Stimulated activated naive B cell treated with anti-CD40 and anti-IgM and Interleukin-4, amounts not matched to agents 10 μg/mL and 1 μg/mL and 100 μg/mL, for 72 hours (primary cell): ENCODE results near the gene HIC1.

Experiments
- ATAC-seq, 2 donors: fragments of 150-1000 bp; cut with Tn5 transposase; replicated peaks; 2 replicates each; pipeline ENCODE4 v1.10.0; 2021; ENCODE audit warnings: moderate library complexity in 1 of 2
- DNase-seq: peaks from one replicate; pipeline ENCODE4 v3.0.0; 2021
- H3K27ac Mint-ChIP-seq: one replicate; pipeline ENCODE4 v1.8.0; 2022; ENCODE audit warnings: mild to moderate bottlenecking, mixed read lengths
- H3K27me3 Mint-ChIP-seq, 2 donors: one replicate each; pipeline ENCODE4 v1.8.0; 2022; ENCODE audit warnings: mixed read lengths in 2 of 2
- H3K36me3 Mint-ChIP-seq, 2 donors: one replicate each; pipeline ENCODE4 v1.8.0; 2022; ENCODE audit warnings: mixed read lengths in 2 of 2, mild to moderate bottlenecking in 1 of 2
- H3K4me1 Mint-ChIP-seq, 2 donors: one replicate each; pipeline ENCODE4 v1.8.0; 2022; ENCODE audit warnings: mixed read lengths in 2 of 2, mild to moderate bottlenecking in 1 of 2
- H3K4me3 Mint-ChIP-seq, 2 donors: one replicate each; pipeline ENCODE4 v1.8.0; 2022; ENCODE audit warnings: mild to moderate bottlenecking in 2 of 2, mixed read lengths in 2 of 2, moderate library complexity in 1 of 2
- H3K9me3 Mint-ChIP-seq, 2 donors: one replicate each; pipeline ENCODE4 v1.8.0; 2022; ENCODE audit warnings: mixed read lengths in 2 of 2, mild to moderate bottlenecking in 1 of 2

HIC1 gene

DNA sequence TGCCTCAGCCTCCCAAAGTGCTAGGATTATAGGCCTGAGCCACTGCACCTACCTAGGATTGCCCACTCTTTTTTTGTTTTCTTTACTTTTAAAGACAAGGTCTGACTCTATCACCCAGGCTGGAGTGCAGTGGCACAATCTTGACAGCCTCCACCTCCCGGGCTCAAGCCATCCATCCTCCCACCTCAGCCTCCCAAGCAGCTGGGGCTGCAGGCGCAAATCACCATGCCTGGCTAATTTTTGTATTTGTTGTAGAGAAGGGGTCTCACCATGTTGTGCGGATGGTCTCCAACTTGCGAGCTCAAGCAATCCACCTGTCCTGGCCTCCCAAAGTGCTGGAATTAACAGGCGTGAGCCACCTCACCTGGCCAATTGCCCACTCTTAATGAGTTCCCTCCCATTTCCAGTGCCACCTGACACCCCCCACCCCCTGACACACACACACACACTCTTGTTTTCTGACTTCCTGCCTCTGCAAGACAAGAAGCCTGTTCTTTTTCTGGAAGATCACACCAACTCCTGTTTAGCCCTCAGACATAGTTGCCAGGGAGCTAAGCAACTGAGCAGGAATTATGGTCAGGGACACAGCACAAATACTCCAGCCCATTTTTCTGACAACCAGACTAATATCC, 10.5 kb upstream of the HIC1 start:
- Mint-ChIP-seq H3K4me3 (peak overlapping the region in 1 of 2 donors; percentile 13), H3K9me3 (no peaks in the 10 kb centered on the region), H3K4me1 (peaks cover 22 to 38% of the 10 kb centered on the region in 2 donors), H3K27ac (peak overlapping the region; percentile 56), H3K36me3 (peaks cover 28 to 38% of the 10 kb centered on the region in 2 donors), H3K27me3 (peaks cover 6 to 8% of the 10 kb centered on the region in 2 donors)
- DNase-seq (no peak), ATAC-seq (no peak)

DNA sequence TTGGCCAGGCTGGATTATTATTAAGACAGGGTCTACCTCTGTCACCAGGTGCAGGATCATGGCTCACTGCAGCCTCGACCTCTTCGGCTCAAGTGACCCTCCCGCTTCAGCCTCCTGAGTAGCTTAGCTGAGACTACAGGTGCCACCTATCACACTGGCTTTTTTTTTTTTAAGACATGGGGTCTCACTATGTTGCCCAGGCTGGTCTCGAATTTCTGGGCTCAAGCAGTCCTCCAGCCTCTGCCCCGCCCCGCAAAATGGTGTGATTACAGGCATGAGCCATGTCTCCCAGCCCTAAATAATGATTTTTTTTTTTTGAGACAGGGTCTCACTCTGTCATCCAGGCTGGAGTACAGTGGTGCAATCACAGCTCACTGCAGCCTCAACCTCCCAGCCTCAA, 7.3 kb upstream of the HIC1 start:
- Mint-ChIP-seq H3K27me3 (peaks cover 19 to 25% of the 10 kb centered on the region in 2 donors), H3K4me1 (peaks cover 26 to 40% of the 10 kb centered on the region in 2 donors), H3K36me3 (peaks cover 19 to 21% of the 10 kb centered on the region in 2 donors), H3K9me3 (no peaks in the 10 kb centered on the region), H3K4me3 (no peak overlapping the region), H3K27ac (no peak overlapping the region)
- ATAC-seq (no peak), DNase-seq (no peak)

DNA sequence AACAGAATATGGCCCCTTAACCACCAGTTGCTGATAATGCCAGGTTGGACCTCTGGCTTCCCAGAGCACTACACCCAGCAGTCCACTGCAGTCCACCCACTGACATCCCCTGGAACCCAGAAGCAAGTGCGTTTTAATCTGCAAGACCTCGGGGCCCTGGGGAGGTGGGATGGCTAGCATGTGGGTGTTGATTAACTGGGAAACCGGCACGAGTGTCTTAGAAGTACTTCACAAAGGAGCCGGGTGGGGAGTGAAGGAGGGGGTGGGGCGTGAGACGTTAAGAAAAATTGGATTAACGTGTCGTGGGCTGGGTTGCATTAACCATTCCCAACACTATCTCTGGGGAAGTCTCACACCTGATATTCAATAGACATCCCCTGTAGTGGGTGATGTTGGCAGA, 6.1 kb upstream of the HIC1 start:
- Mint-ChIP-seq H3K27me3 (peaks cover 24 to 25% of the 10 kb centered on the region in 2 donors), H3K36me3 (peaks cover 11 to 14% of the 10 kb centered on the region in 2 donors), H3K9me3 (no peaks in the 10 kb centered on the region), H3K27ac (no peak overlapping the region), H3K4me3 (peak overlapping the region in 1 of 2 donors; percentile 77), H3K4me1 (peaks cover 23 to 37% of the 10 kb centered on the region in 2 donors)
- DNase-seq (no peak), ATAC-seq (no peak)

DNA sequence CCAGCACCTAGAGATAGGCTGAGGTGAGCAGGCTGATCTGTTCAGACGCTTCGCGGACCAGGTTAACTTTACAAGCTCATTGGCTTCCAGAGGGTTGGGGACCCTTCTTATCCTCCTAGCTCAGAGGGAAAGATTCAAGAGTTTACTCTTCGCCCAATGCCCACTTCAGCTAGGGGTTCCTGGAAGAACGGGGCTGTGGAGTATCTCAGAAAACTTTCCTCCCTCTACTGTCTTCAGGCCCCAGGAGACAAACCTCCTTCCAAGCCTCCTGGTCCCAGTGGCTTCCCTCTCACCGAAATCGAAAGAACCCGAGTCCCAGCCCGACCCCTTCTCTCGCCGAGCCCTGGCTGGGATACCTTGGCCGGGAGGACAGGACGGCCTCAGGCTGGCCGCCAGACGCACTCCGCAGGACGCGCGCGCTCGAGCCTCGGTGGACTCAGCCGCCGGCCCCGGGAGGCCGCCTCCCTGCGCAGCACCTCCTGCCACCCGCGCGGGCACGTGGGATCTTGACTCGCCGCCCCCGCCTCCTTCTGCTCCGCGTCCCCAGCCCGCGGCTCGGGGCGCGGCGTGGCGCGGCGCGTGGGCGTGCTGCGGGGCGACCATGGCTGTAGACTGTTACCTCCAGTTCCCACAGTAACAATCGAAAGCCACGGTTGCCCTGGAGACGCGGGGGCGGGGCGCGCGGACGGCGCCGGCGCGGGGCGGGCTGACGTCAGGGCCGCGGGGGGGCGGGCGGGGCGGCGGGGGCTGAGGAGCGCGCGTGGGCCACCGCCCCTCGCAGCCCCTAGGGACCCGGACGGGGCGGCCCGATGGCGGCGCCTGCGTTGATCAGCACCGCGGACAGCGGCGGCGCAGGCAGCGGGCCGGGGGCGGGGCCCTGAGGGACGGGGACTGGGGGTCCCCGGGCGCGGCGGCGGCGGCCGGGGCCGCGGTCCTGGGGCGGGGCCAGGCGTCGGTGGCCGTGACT, 5.3 kb upstream of the HIC1 start:
- peaks cover 5 to 8% of the 10 kb centered on the region in 2 donors for H3K36me3 Mint-ChIP-seq
- H3K27ac Mint-ChIP-seq = peak overlapping the region; percentile 51
- no peaks in the 10 kb centered on the region for H3K9me3 Mint-ChIP-seq
- peaks cover 24 to 25% of the 10 kb centered on the region in 2 donors for H3K27me3 Mint-ChIP-seq
- ATAC-seq = peak; percentile 73 to 76
- peak; percentile 84 for DNase-seq
- H3K4me3 Mint-ChIP-seq = peak overlapping the region; percentile 77 to 82
- H3K4me1 Mint-ChIP-seq = peaks cover 26 to 44% of the 10 kb centered on the region in 2 donors

DNA sequence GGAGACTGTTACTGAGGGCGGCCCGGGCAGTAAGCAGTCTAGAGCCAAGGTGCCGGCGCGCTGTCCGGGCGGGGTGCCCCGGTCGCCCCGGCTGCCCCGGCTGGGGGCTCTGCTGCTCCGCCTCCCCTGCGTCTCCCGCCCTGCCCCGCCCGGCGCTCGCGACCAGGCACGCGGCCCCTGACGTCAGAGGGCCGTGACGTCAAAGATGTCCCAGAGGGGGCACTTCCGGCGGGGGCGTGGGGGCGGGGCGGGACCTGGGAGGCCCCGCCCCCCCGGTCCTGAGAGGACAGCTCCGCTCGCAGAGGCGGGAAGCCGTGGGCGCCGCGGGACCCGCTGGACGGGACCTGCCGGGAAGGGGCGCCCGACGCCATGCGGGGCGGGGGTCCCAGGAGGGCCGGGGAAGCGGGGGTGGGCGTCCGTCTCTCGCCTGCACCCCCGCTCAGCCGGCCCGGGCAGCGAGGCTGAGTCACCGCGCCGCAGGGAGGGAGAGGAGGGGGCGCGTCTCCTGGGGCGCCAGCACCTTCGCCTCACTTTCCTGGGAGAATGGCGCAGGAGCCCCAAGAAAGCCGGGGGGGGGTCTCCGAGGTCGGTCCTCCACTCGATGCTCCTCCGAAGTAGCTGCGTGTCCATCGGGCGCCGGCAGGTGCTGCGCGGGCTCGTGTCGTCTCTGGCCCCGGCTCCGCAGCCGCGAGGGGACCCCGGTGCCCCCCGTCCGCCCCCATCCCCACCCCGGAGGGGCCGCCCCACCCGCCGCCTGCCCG, 4.4 kb upstream of the HIC1 start:
- Mint-ChIP-seq H3K4me1 (peaks cover 27 to 47% of the 10 kb centered on the region in 2 donors), H3K36me3 (peaks cover 0 to 5% of the 10 kb centered on the region in 2 donors), H3K4me3 (peak overlapping the region in 1 of 2 donors; percentile 57), H3K27me3 (peaks cover 24 to 25% of the 10 kb centered on the region in 2 donors), H3K9me3 (no peaks in the 10 kb centered on the region), H3K27ac (no peak overlapping the region)
- peak; percentile 38 for DNase-seq
- ATAC-seq = peak; percentile 9 to 10

DNA sequence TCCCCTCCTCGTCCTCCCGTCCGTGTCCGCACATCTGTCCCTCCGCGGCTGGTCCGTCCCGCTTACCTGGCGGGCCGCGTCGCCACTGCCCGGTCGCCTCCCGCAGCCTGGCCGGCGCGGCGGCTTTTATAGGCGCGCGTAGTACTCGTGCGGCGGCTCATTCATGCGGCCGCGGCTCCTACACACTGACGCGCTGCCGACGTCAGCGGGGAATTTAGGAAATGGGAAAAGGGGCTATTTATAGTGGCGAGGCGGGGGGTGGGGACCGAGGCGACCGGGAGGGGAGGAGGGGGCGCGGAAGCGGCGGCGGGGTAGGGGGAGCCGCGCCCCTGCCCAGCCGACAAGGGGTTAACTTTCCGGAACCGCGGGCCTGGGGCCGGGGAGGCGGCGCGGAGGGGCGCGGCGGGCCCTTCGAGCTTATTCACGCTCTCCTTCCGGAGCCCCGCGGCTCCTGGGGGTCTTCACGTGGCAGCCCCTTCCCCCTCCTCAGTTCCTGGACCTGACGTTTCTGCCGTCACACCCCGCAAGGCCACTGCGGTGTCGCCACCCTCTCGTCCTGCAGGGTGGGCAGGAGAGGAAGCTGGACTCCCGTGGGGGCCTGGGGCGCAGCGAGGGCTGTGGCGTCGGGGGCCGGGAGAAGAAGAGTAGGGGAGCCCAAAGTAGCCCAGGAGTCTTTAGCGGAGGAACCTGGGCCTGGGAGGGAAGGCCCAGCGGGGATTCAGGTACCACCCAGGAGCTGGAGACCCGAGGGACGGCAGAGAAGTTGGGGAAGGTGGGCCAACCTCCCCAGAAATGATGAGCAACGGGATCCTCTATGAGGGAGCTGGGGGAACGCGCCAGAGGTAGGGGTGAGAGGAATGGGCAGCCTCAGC, 3.6 kb upstream of the HIC1 start:
- ATAC-seq = no peak
- Mint-ChIP-seq H3K27ac (peak overlapping the region; percentile 72), H3K9me3 (no peaks in the 10 kb centered on the region), H3K27me3 (peaks cover 24 to 25% of the 10 kb centered on the region in 2 donors), H3K4me3 (peak overlapping the region; percentile 57 to 72), H3K4me1 (peaks cover 27 to 50% of the 10 kb centered on the region in 2 donors), H3K36me3 (peaks cover 0 to 5% of the 10 kb centered on the region in 2 donors)
- no peak for DNase-seq

DNA sequence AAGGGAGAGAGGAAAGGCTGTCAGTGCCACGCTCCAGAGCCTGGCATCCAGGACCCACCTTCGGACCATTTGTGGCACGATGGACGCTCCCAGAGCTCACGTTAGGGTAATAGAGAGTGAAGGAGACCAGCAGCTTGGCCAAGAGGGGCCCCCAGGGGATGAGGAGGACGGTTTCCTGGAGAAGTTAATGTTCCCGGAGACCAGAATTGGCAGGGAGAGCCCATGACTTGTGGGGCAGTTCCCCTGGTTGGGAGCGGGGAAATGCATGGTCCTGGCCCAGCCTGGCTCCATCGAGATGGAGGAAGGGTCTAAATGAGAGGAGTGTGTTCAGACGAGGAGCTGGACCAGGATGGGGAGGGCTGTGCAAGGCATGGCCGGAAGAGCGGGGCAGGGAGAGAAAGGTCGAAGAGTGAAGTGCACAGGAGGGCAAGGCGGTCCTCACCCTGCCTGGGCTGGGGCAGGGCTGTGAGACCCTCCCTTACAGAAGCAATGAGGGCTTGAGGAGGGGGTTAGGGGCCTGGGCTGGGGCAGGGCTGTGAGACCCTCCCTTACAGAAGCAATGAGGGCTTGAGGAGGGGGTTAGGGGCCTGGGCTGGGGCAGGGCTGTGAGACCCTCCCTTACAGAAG, 2.9 kb upstream of the HIC1 start:
- Mint-ChIP-seq H3K27ac (peak overlapping the region; percentile 44), H3K9me3 (no peaks in the 10 kb centered on the region), H3K27me3 (peaks cover 24 to 25% of the 10 kb centered on the region in 2 donors), H3K4me1 (peaks cover 27 to 54% of the 10 kb centered on the region in 2 donors), H3K4me3 (peak overlapping the region in 1 of 2 donors; percentile 3), H3K36me3 (peaks cover 3 to 5% of the 10 kb centered on the region in 2 donors)
- DNase-seq (no peak), ATAC-seq (no peak)

DNA sequence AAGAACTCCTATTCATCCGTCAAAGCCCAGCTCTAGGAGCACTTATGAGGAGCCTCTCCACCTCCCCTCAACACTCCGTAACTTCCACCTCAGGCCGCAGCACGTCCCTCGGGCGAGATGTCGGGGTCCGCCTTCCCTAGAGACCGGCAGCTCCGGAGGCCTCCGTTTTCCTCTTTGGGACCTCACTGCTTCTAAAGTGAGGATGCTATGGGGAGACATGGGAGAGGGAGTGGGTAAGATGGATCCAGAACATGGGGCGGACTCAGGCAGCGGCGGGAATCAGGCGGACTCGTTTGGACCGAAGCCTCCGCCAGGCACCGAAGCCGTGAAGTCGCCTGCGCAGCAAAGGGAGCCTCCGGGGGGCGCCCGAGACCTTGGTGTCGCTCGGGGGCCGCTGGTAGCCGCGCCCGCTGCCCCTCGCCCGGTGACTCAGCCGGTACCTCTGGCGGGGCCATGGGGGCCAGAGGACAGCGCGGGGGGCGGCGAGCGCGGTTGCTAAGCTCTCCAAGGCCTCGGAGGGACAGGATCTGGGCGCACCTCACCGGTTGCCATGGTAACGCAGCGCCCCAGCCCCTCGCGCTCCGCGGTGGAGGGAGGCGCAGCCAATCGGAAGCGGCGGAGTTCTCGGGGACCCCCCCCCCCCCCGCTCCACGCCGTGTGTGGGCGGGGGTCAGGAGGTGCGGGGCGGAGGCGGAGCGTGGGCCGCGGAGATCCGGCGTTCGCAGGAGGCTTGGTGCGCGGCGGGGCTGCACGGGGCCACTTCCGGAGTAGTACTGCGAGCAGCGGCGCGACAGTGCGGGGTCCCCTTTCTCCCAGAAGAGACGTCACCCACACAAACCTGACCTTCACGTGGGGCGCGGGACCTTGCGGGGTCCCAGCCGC, 1.3 kb upstream of the HIC1 start:
- peaks cover 17 to 18% of the 10 kb centered on the region in 2 donors for H3K27me3 Mint-ChIP-seq
- H3K4me3 Mint-ChIP-seq = peak overlapping the region; percentile 73 to 76
- peaks cover 24 to 47% of the 10 kb centered on the region in 2 donors for H3K4me1 Mint-ChIP-seq
- peak; percentile 9 to 24 for ATAC-seq
- peaks cover 0 to 6% of the 10 kb centered on the region in 2 donors for H3K36me3 Mint-ChIP-seq
- no peak overlapping the region for H3K27ac Mint-ChIP-seq
- H3K9me3 Mint-ChIP-seq = no peaks in the 10 kb centered on the region
- no peak for DNase-seq

DNA sequence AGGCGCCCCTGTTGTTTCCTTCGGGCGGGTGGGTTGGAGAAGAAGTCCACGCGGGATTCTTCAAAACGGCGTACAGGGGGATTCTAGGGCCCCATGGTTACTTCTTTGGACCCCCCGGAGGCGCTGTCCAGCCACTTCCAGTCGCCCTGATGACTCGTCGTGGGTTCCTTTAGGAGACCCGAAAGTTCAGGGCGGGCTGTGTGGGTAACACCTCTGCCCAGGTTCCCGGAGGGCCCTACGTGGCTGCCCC, 716 bp upstream of the HIC1 start:
- H3K27ac Mint-ChIP-seq = no peak overlapping the region
- peak overlapping the region; percentile 66 to 73 for H3K4me3 Mint-ChIP-seq
- peaks cover 0 to 6% of the 10 kb centered on the region in 2 donors for H3K36me3 Mint-ChIP-seq
- H3K4me1 Mint-ChIP-seq = peaks cover 22 to 46% of the 10 kb centered on the region in 2 donors
- DNase-seq (no peak), ATAC-seq (no peak)
- peaks cover 17 to 18% of the 10 kb centered on the region in 2 donors for H3K27me3 Mint-ChIP-seq
- no peaks in the 10 kb centered on the region for H3K9me3 Mint-ChIP-seq

DNA sequence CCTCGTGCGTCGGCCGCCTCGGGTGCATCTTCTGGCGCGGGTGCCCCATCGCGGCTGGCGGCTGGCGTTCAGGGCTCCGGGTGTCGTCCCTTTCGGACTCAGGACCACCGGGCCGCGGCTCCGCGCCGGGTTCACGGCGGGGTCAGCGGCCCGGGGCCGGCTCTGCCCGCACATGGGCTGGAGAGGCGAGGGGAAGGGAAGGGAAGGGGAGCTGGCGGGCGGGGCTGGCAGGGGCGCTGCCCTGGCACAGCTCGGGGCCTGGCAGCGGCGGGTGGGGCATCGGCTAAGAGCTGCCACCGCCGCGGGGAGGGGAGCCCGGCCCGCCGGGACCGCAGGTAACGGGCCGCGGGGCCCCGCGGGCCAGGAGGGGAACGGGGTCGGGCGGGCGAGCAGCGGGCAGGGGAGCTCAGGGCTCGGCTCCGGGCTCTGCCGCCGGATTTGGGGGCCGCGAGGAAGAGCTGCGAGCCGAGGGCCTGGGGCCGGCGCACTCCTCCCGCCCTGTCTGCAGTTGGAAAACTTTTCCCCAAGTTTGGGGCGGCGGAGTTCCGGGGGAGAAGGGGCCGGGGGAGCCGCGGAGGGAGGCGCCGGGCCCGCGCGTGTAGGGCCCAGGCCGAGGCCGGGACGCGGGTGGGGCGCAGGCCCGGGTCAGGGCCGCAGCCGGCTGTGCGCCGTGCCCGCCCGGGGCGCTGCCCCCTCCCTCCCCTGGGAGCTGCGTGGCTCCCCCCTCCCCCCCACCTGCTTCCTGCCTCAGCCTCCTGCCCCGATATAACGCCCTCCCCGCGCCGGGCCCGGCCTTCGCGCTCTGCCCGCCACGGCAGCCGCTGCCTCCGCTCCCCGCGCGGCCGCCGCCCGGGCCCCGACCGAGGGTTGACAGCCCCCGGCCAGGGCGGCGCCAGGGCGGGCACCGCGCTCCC, 646 bp downstream of the HIC1 start:
- DNase-seq (peak; percentile 15), ATAC-seq (peak; percentile 2 to 14)
- no peaks in the 10 kb centered on the region for H3K9me3 Mint-ChIP-seq
- peaks cover 29 to 55% of the 10 kb centered on the region in 2 donors for H3K4me1 Mint-ChIP-seq
- H3K4me3 Mint-ChIP-seq = peak overlapping the region; percentile 80 to 81
- peaks cover 23 to 24% of the 10 kb centered on the region in 2 donors for H3K27me3 Mint-ChIP-seq
- H3K36me3 Mint-ChIP-seq = peaks cover 10 to 16% of the 10 kb centered on the region in 2 donors
- H3K27ac Mint-ChIP-seq = no peak overlapping the region

DNA sequence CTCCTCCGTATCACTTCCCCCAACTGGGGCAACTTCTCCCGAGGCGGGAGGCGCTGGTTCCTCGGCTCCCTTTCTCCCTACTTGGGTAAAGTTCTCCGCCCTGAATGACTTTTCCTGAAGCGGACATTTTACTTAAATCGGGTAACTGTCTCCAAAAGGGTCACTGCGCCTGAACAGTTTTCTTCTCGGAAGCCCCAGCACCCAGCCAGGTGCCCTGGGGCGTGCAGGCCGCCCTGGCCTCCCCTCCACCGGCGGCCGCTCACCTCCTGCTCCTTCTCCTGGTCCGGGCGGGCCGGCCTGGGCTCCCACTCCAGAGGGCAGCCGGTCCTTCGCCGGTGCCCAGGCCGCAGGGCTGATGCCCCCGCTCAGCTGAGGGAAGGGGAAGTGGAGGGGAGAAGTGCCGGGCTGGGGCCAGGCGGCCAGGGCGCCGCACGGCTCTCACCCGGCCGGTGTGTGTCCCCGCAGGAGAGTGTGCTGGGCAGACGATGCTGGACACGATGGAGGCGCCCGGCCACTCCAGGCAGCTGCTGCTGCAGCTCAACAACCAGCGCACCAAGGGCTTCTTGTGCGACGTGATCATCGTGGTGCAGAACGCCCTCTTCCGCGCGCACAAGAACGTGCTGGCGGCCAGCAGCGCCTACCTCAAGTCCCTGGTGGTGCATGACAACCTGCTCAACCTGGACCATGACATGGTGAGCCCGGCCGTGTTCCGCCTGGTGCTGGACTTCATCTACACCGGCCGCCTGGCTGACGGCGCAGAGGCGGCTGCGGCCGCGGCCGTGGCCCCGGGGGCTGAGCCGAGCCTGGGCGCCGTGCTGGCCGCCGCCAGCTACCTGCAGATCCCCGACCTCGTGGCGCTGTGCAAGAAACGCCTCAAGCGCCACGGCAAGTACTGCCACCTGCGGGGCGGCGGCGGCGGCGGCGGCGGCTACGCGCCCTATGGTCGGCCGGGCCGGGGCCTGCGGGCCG, 1.6 kb downstream of the HIC1 start:
- Mint-ChIP-seq H3K9me3 (no peaks in the 10 kb centered on the region), H3K4me1 (peaks cover 30 to 58% of the 10 kb centered on the region in 2 donors), H3K4me3 (peak overlapping the region; percentile 80 to 81), H3K36me3 (peaks cover 14 to 23% of the 10 kb centered on the region in 2 donors), H3K27ac (peak overlapping the region; percentile 25), H3K27me3 (peaks cover 19 to 22% of the 10 kb centered on the region in 2 donors)
- no peak for ATAC-seq
- peak; percentile 24 for DNase-seq
